SIG-M5 (cell line): Measurements from ENCODE around the gene HTT.

Experiments
- DNase-seq: peaks from one replicate; lab custom pipeline; 2025; lab: John Stamatoyannopoulos, UW

The HTT gene

DNA sequence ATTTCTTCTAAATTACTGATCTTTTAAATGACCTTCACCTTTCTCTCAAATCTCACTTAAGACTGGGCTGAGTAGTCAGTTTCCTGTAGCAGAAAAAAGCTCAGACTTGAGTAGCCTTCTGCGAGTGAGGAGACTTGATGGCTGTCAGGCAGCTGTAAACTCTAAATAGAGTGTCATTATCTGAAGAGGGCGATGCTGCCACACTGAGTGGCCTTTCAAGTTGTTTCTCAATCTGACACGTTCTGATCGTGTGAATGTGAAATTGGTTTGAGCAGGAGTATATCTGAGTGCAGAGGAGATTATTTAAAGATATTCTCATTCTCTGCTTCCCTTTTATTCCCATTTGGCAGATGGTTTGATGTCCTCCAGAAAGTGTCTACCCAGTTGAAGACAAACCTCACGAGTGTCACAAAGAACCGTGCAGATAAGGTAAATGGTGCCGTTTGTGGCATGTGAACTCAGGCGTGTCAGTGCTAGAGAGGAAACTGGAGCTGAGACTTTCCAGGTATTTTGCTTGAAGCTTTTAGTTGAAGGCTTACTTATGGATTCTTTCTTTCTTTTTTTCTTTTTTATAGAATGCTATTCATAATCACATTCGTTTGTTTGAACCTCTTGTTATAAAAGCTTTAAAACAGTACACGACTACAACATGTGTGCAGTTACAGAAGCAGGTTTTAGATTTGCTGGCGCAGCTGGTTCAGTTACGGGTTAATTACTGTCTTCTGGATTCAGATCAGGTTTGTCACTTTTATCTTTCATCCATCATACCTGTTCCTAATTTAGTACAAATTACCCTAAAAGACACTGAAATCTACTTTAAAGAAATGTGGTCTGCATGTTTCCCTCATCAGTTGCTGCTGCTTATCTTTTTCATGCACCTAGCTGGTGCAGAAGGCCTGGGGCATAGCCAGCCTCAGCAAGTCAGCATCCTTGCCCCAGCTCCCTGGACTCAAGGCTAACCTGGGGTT lies 100.2 kb downstream of the HTT start:
- no peak for DNase-seq

DNA sequence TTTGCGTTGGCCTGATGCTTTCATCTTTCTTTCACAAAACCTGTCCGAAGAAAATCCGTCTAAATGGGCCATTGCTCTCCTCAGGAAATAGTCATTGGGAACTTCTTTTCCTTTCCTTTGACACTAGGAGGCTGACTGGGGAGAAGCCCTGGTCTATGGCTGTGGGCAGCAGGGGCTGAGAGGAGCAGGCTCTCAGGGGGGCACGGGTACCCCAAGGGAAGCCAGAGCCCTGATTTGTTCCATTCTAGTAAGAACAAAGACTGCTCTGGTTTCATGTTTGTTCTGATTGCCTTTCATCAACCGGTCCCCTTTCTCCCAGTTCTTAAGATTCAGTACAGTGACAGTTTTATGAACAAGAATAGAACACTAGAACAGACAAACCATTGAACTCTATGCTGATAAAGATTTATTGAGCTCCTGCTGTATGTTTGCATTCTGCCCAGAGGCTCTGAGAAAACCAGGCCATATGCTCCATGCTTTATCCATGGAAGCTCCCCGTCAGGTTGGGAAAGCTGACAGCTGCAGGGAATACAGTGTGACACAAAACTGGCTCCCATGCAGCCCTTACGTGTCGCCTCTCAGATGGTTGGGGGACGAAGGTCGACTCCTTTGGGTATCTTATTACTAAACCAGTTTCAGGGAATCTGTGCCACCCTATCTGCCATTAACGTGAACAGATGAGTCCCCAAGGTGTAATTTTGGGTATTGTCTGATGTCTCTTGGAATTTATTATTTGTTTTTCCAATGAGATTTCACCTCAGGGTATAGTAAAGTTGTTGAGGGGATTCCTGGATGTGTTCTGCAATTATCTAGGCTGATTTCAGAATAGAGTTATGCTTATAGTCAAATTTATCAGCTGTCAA lies 102.1 kb downstream of the HTT start:
- DNase-seq, result no peak

DNA sequence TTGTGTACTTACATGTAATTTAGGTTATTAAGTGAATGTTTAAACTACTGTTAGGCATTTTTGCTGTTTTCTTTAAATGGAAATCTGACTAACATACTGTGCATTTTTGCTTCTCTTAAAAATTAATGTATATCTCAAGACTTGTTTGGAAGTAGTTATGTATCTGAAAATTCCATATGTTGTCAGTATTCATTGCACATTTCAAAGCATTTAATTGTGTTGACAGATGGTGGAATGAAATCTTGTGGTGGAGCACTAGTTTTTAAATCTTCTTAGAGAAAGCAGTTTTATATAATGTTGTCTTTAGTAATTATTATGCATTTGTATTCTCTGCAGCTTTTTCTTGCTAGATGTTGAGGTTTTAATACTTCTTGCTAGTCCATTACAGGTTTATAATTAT lies 102.9 kb downstream of the HTT start:
- no peak for DNase-seq

DNA sequence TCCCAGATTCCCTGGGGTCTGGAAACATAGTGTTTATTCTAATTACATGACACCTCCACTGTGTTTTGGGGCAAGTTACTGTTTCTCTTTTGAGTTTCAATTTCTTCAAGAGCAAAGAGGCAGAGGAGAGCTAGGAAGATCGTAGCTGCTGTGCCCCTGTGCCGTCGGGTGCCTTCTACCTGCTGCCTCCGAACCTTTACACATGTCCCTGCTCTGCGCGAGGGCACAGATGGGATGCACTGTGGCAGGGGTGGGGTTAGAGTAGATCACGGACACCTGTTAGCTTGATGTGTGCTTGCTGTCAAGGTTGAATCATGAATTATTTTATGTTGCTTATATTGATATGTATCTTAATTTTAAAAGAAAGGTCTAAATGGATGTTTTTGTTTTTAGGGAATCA lies 103.4 kb downstream of the HTT start:
- no peak for DNase-seq

DNA sequence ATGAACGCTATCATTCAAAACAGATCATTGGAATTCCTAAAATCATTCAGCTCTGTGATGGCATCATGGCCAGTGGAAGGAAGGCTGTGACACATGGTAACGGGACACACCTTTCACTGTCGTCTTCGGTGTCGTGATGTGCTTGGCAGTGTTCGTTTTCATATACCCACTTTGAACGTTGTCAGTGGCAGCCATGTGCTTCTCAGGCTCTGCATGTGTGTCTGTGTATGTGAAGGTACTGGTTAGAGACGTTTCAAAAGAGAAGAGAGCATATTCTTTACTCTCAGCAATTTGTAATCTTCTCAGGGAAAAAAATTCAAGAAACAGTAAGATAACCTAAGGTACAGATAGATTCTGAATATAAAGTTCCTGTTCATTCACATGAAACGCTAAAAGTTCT lies 103.9 kb downstream of the HTT start:
- DNase-seq, result no peak

DNA sequence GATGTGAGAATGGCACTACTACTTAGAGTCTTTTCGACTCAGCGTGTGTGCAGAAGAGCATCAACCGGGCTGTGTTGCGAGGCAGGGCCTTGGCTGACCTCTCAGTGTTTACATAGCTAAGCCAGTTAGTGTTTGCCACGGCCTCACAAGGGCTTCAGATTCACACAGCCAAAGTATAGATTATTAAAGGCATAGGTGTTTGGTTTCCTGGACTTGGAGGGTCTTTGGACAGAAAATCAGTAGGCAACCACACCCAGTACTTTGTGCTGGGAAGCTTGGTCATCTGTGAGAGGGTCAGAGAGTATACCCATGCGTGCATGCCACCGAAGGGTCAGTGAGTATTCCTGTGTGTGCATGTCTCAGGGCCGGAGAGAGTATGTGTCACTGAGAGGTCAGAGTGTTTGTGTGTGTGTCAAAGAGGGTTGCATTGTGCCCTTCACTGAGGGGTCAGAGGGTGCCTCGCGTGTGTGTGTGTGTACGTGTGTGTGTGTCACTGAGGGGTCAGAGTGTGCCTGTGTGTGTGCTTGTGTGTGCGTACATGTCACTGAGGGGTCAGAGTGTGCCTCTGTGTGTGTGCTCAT lies 104.7 kb downstream of the HTT start:
- DNase-seq, result no peak

DNA sequence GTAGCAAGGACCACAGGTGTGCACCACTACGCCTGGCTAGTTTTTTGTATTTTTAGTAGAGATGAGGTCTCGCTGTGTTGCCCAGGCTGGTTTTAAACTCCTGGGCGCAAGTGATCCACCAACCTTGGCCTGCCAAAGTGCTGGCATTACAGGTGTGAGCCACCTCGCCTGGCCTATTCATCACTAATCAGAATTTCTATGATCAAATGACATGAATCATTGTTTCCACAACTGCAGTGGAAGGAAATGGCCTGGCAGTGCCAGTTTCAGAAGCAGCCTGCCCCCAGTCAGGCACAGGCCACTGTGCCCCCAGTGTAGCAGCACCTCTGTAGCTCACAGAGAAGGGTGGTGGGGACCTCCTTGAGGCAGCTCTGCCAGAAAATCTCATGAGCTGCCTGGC lies 108.5 kb downstream of the HTT start:
- no peak for DNase-seq

DNA sequence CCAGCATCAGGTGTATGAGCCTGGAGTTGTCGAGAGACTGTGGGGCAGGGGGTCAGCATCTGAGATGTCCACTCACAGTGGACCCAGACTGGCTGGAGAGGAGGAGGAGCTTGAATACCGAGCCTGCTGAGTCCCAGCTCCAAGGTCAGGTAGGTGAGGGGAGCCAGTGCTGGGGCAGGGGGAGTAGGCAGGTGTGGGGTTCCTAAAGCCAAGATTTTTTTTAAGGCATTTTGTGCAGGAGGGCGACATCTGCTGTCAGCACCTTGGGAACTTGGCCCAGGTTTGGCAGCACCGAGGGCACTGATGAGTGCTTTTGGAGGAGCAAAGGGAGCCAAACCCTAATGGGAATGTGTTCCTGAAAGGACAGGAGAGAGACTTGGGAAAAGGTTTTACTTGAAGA lies 110.2 kb downstream of the HTT start:
- DNase-seq, result no peak

DNA sequence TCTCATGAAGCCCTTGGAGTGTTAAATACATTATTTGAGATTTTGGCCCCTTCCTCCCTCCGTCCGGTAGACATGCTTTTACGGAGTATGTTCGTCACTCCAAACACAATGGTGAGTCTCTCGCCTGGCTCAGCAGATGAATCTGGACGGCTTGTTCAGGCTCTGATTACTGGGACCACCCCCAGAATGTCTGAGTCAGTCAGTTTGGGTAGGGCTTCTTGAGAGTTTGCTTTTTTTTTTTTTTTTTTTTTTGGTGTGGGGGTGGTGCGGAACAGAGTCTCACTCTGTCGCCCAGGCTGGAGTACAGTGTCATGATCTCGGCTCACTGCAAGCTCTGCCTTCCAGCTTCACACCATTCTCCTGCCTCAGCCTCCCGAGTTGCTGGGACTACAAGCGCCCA lies 112.1 kb downstream of the HTT start:
- DNase-seq, result no peak

DNA sequence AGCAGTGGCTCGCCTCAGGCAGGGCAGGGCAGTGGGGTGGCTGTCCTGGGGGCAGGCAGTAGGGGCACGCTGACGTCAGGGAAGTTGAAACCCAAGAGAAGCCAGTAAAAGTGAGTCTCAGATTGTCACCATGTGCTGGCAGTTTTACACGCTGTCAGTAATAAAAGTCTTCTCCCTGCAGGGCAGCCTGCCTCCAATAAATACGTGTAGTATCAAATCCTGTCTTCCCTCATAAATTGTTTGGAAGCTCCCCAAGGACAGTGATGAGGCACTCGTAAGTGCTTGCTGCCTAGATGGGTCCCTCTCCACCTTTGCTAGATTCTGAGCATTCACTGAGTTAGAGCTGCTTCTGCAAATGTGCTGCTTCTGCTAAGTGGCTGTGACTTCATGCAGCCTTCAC lies 113.6 kb downstream of the HTT start:
- DNase-seq, result no peak

DNA sequence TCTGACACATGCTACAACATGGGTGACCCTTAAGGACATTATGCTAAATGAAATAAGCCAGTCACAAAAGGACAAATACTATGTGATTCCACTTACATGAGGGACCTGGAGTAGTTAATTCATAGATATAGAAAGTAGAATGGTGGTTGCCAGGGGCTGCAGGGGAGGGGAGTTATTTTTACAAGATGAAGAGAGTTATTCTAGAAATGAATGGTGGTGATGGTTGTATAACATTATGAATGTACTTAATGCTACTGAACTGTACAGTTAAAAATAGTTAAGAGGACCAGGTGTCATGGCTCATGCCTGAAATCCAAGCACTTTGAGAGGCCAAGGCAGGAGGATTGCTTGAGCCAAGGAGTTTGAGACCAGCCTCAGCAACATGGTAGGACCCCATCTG lies 115.0 kb downstream of the HTT start:
- DNase-seq, result no peak

DNA sequence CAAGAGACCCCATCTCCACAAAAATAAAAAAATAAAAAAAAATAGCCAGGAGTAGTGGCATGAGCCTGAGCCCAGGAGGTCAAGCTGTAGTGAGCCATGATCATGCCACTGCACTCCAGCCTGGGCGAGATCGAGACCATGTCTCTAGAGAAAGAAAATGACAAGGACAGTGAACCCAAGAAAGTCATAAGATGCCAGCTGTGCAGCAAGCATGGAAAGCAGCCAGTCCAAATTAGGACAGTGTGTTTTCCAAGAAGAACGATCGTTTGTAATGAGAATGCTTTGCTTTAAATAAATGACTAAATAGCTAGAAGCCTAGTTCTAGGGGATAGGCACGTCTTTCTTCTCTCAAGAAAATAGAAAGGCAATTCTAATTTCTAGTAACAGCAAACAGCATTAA lies 116.1 kb downstream of the HTT start:
- DNase-seq, result no peak

DNA sequence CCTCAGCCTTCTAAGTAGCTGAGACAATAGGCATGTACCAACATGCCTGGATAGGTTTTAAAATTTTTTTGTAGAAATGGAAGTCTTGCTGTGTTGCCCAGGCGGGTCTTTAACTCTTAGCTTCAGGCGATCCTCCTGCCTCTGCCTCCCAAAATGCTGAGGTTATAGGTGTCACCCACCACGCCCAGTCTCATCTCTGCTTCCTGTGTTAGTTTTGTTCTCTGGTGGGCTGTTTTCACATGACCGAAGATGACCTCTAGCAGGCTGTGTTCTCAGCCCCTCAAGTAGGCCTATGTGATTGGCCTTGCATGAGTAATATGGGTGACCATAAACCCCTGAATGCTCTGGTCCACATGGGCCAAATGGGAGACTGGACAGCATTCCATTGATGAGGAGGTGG lies 117.7 kb downstream of the HTT start:
- DNase-seq, result no peak

DNA sequence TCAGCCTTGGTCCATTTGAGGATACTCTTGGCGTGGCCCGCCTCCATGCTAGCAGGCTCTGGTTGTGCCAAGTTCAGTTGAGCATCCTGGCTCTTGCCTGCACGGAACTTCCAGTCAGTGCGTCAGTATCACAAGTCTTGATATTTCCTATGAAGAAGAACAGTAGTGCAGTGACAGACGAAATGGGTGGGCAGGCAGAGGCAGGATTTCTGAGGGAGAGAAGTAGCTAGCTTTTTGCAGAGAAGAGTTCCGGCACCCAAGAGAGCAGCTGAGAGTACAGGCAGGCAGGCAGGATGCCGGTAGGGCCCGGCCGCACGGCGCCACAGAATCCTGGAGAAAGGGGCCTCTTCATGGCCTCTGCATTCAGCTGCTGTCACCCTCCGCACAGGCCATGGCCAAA lies 118.3 kb downstream of the HTT start:
- DNase-seq, result no peak

DNA sequence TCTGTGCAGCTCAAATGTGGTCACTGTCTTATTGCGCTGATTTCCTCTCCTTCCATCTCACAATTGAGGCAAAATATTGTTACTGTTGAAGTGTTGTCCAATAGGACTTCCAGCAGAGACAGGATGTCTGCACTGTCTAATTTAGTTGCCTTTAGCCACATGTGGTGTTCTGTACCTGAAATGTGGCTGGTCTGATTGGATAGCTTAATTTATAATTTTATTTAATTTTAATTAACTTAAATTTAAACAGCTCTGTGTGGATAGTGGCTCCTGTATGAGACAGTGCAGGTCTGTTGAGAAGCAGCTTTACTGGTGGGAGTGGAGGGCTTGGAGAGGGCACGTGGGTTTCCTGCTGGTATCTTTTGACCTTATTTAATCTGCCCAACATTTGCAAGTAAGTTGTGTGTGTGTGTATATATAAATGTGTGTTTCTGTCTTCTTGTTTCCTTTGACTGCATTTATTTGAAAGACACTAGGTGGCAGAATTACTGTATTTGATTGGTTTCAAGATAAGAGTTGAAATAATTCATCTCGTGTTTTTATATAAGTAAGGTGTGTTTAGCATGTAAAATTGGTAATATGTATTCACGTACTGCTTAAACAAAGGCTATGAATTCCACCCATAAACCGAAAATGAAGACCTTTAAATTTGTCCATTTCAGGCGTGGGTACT lies 119.2 kb downstream of the HTT start:
- no peak for DNase-seq

DNA sequence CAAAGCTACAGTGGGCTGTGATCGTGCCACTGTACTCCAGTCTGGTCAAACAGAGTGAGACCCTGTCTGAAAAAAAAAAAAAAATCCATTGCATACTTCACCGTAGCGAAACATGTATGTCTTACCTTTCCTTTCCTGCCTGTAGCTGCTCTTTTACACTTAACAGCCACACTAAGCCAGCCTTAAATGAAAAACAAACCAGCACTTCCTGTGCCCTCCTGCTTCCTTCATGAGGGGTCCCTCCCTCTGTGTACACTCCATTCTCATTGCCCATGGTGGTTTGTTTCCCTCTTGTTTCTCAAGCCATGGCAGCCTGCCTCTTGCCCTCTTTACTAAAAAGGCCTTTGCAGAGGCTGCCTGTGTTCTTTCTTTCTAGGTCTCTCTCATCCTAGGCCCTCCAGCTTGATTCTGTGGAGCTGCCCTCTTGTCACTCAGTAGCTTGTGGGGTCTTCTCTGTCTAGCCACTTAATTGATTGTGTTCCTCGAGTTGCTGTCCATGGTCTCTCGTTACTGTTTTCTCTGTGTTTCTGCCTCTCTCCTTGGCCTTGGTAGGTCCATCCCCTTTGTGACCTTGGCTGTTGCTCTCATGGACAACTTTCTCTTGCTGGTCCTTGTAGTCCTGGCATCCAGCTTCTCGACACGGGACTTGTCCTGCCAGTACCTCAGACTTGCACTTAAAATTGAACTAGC lies 122.3 kb downstream of the HTT start:
- DNase-seq, result no peak

DNA sequence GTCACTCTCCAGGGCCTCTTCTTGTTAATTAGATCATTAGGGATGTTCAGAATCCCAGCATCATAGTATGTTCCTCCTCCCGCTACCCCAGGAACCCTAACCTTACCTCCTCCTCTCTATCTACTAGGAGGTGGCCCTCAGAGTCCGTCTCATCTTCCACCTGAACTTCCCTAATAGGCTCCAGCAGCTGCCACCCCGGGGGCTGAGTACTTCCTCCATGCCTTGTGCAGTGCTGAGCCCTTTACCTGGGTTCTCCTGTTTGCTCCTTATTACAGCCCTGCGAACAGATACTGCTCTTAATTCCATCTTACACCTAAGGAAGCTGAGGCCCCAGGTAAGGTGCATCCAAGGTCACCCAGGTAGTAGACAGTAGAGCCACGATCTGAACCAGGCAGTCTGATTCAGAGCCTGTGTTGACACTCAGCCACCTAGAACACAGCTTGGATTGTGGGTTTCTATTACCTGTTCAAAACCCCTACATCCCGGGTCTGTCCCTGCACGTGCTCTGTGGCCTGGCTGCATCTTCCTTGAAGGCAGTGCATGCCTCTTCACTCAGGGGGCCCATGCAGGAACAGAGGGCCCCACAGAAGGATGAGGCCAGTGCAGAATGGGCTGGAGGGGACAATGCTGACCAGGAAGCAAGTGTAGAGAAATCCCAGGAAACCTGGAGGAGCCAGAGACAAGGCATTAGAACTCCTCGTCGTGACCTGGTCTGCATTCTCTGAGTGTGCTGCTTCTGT lies 123.1 kb downstream of the HTT start:
- DNase-seq, result no peak

DNA sequence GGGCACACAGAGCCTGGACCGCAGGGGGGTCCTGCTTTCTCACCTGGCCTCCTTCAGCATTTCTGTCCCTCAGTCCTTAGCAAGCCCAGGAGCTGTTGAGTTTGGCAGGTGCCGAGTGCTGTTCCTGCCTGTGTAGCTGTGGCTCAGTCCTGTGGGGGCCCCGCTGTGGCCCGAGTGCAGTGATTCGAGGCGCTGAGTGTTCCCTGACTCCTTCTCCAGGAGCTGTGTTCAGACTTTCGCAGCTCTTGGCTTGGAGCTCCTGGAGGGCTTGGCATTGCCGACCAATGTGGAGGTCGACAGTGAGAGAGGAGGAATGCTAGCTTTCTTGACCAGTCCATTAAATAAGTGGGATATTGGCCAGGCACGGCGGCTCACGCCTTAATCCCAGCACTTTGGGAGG lies 124.4 kb downstream of the HTT start:
- DNase-seq, result no peak

DNA sequence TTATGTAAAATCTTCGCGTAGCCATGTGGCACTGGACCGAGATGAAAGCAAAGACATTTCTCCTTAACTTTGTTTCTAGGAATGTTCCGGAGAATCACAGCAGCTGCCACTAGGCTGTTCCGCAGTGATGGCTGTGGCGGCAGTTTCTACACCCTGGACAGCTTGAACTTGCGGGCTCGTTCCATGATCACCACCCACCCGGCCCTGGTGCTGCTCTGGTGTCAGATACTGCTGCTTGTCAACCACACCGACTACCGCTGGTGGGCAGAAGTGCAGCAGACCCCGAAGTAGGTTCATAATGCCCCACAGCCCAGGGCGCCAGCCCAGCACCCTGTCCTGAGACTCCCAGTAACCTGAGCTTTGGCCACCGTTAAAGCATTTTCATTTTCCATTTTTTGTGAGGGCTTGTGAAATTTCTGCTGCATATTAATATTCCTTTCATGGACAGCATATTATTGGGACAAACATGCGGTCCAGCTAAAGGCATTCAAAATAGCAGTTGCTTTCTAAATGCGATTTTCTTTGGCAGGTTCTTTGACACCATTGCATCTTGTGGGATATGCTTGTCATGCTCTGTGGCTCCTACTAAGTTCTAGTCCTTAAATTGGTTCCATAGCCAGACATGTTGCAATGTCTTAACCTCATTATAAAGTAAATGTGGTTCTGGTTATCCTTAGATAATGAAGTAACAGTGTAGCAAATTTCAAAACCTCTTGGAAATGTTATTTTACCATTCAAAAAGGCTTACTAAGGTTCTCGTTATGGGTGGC lies 125.4 kb downstream of the HTT start:
- no peak for DNase-seq

DNA sequence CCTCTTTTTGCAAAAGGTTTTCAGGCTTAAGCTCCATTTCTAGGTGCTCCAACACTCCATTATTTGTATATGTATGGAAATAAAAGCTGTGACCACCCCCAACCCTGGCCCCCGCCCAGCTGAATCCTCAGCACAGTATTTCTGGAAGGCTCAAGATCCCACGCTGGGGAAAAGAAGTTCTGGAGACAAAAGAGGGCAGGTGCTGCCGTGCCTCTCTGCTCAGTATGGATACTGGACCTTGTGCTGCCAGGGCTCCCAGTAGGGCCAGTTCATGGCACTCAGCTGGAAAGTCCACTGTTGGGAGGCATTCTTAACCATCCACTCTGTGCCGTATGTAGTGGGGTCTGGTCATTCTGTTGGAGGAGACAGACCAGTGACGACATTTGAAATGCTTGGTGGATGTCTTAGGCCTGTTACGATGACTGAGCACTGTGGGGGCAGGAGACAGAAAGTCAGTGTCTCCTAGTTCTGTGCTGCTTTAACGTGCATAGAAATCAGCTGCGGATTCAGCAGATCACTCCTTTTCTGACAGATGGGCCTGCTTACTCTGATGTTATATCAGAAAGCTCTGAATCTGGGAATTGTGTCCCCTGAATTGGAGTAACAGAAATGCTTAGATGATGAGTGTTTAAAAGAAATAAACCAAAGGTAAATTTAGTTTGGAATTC lies 126.1 kb downstream of the HTT start:
- no peak for DNase-seq
